Measurements from ENCODE around the gene AUTS2. TPM values are rescaled to one million over a fixed set of nuclear protein-coding genes. Genes with fewer than 3 reads are reported as not detected.

The AUTS2 gene
- total RNA-seq, 1 donor from 2014 or later: 1.2 TPM

- DNase-seq: no peak
Observed at GRCh38 chr7:69624435-69625230, 26.4 kb downstream of the AUTS2 start.

DNA sequence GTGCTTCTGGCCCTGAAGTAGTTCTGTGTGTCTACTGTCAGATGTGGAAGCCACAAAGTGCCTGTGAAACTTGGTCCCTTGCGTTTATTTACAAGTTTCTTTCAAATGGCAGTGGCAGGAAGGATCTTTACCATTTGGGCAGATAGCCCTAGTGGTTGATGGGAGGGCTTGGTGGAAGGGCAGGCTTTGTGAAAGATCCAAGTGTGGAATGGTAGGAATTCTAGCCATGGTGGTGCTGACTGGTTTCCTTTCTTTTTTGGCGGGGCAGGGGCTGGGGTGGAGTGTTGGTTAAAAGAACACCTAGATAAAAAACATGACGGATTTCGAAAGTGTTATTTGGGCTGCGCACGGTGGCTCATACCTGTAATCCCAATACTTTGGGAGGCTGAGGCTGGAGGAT, 27.0 kb downstream of the AUTS2 start:
- DNase-seq: no peak

DNA sequence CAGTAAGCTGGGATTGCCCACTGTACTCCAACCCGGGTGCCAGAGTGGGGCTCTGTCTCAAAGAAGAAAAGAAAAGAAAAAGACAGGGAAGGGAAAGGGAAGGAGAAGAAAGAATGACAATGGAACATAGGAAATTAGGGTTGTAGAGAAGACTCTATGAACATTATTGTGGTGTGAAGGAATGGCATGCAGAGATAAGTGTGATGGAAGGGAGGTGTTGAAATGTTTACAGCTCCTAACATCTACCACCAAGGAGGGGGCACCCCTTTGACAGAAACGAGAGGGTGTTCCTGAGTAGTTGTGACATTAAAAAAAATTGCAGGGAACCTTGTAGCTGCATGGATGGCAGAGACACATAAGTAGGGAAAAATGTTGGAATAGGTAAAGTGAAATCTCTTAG, 27.5 kb downstream of the AUTS2 start:
- DNase-seq: no peak

- DNase-seq: no peak
Observed at GRCh38 chr7:69630292-69630691, 32.0 kb downstream of the AUTS2 start.

DNA sequence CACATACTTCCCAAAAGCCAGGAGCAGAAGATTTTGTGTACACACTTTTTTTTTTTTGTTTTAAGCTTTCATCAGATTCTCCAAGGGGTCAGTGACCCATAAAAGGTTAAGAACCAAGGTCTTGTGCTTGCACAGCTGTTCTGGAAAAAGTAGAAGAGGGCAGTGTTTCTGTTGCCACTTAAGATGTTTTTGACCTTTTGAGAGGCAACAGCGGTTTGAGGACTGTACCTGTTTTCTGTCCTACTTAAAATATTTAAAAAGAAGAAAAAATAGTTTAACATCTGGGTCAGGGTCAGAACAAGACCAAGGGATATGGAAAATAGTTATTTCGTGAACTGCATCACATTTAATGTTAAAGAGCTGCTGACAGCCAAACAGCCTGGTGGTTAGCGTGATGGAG, 32.9 kb downstream of the AUTS2 start:
- DNase-seq: no peak

DNA sequence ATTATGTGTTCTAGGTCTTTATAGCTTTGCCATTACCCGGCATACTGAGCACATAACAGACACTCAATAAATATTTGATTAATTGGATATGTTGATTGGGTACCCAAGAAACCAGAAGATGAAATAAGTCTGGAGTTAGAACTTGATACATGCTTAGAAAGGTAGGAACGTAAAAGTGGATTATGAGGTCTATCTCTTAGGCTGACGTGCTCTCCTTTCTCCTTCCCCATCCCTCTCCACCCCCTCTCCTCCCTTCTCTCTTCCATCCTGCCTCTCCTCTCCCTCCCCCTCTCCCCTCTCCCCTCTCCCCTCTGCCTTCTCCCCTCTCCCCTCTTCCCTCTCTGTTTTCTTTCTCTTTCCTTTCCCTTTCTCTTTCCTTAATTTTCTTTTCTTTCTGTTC, 34.0 kb downstream of the AUTS2 start:
- DNase-seq: no peak

- no peak for DNase-seq
Observed at GRCh38 chr7:69633122-69633831, 35.0 kb downstream of the AUTS2 start.

- DNase-seq: no peak
Observed at GRCh38 chr7:69635555-69636185, 37.4 kb downstream of the AUTS2 start.

DNA sequence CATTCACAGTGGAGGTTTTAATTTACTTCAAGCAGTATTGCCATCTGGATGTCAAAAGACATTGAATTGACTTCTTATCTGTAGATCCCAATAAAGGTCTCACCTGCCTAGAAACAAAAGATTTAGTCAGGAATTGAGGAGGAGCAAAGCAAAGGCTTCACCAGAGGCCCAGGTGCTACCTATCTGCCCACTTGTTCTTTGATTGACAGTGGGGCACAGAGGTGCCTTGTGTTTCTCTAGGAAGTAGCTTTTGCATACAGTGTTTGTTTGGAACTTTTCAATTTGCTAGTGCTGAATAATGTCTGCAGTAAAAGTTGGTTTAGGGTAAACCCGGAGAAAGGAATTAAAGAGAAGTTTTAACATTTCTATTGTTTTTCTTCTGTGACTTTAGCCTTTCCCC, 40.4 kb downstream of the AUTS2 start:
- DNase-seq: no peak

DNA sequence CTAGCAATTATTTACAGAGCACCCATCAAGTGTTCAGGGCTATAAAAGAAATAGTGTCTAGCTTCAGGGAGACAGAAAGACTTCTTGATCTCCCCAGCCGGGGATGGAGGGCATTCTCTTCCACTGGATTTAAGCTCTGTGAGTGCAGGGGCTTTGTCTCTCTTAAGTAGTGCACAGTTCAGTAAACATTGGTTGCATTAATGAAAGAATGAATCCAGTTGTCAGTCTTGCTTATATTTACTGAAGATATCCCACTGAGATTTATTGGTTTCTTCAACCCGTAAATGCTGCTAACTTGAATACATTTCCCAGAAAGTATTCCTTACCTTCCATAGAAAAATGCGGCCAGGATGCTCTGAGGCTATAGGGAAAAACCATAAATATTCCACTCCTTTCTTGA, 41.9 kb downstream of the AUTS2 start:
- no peak for DNase-seq

DNA sequence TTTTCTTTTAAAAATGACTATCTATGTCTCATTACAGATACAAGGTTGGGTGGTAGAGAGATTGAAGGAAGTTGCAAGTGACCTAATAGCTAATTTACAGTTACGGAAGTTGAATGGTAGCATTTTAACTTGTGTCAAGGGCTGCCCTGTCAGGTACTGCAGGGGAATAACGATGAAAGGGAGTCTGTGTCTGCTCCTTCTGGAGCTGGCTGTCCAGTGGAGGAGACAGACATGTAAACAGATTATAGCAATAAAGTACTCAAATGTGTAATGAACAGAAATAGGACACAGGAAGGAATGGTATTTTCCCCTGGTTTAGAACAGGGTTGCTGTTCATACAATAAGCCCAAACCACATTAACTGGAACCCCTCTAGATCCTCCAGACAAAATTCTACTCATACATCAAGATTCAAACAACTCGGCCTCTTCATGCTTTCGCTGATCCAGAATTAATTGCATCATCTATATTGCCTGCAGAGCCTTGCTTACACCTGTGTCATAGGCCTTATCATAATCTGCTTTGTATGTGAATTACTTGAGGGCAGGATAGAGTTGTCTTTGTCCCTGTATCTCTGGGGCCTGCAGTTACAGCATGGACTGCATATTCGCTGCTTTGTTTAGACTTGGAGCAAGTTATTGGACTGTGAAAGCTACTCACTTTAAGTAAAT, 42.8 kb downstream of the AUTS2 start:
- DNase-seq: no peak

DNA sequence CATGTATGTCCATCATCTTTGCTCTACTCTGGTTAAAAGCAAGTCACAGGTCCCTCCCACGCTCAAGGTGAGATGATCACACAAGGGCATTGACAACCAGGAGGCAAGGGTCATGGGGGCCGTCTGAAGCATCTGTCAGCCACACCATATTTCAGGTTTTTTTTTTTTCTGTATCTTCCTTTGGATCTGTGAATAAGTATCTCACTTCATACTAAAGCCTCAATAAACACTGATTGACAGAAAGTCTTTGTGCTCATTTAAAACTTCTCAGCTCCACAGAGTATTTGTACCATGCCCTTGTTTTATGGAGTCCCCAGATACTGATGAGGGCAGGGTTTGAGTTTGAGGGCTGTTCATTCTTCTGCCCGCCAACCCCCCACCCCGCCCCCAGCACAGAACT, 45.0 kb downstream of the AUTS2 start:
- DNase-seq: no peak

GRCh38 chr7:69643708-69644445, 45.6 kb downstream of the AUTS2 start:
- no peak for DNase-seq

GRCh38 chr7:69645683-69646082, 47.4 kb downstream of the AUTS2 start:
- DNase-seq: no peak

DNA sequence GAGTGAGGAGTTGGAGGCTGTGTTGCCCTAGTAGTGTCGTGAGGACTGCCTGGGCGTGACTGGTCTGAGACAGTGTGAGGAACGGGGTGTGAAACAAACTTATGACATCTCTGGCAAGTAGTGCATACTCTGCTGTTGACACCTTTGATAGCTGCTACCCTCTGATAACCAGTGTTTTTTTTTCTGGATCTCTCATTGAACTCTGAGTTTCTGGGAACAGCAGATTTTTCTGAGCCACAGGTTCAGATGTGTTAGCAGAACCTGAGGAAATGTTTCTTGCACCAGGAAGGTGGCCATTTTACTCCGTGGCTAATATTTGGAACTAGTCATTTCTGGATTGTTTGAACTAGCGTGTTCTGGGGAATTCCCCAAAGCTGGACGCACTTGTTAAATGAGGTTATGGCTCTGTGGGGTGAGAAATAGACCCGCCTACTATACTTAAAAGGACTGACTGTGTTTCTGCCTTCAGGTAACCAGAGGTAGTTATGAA, 52.9 kb downstream of the AUTS2 start:
- no peak for DNase-seq

- DNase-seq: no peak
Observed at GRCh38 chr7:69652947-69653701, 54.8 kb downstream of the AUTS2 start.

DNA sequence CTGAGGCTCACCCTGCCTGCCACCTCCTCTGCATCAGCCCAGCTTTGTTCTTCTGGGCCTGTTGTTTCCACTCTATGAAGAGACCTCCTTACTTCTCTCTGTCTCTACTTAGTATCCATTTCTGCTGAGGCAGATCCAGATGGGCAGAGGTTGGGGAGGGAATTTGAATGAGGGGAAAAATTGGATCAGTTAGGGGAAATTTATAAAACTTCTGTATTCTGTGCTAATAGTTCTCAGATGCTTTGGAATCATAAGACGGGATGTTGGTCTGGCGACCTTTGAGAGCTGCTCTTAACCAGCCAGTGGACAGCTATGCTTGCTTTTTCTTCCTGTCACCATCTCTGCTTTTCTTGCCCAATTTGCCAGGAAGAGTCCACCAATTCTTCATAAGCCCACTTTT, 55.5 kb downstream of the AUTS2 start:
- DNase-seq: no peak

DNA sequence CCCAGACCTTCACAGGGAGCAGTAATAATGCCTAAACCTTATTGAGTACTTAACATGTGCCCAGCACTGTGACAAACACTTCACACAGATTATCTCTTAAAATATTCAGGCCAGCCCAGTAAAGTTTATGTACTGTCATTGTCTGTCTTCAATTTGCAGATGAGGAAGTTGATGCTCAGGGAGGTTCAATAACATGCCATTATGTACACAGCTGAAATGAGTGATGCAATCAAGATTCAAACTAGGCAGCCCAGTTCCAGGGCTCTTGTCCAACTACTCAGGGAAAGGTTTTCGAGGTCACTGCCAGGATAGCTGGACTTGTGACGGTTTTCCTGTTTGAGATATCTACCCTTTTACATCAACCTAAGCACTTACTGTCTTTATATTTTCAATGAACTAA, 56.1 kb downstream of the AUTS2 start:
- DNase-seq: no peak

GRCh38 chr7:69654849-69655707, 56.8 kb downstream of the AUTS2 start:
- no peak for DNase-seq

- no peak for DNase-seq
Observed at GRCh38 chr7:69656077-69656476, 57.8 kb downstream of the AUTS2 start.

- DNase-seq: no peak
Observed at GRCh38 chr7:69656890-69657289, 58.6 kb downstream of the AUTS2 start.

Measured in dermis blood vessel endothelial cell (primary cell).